C4-2B (cell line): ENCODE results near the gene LIN7B.

ENCODE experiments used
- CTCF ChIP-seq: fragments of 450-650 bp; conservative IDR thresholded peaks from 2 replicates; pipeline ENCODE4 v1.5.1; 2017; ENCODE audit warnings: mild to moderate bottlenecking
- ZFX ChIP-seq: fragments of 450-650 bp; IDR thresholded peaks from 2 replicates; pipeline ENCODE4 v1.6.1; 2017

GRCh38 chr19:49103331-49104085 lies 10.7 kb upstream of the LIN7B start:
- TF ChIP-seq CTCF (no peak), ZFX (no peak)
